ENCODE data around the gene SGTB.
"Not testable (repeated sequence)": the region's sequence is repeated elsewhere in the genome, so short reads cannot be mapped to it uniquely, and the experiment has no call there.

Gene SGTB

DNA sequence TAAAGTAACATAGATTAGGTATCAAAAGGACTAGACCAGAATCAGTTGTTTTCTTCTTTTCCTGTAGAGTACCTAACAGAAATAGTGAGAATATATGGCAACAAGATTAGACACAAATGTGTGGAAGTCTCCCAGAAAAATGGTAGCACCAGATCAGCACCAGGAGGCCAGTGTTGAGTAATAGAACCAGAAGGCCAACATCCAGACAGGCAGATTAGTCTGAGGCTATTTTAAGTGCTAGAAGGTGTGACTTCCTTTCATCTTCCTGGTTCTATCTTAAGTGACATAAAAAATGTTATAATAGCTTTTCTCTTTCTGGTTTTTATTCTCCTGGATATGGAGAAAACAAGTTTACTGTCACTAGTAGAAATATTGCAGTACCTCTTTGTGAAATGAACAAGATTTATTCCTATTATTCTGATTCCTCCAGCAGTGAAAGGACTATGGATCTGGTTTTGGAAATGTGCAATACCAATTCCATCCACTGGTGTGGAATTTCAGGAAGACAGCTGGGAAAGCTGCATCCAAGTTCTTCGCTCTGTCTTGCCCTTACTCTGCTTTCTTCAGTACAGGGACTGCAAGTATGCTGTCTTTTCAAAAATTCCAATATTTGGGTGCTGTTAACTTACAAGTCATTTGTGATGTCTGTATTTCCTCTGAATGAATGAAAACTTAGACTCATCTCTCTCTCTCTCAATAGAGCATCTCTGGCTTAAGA, 57.9 kb downstream of the SGTB start:
- DNase-seq: no peak

DNA sequence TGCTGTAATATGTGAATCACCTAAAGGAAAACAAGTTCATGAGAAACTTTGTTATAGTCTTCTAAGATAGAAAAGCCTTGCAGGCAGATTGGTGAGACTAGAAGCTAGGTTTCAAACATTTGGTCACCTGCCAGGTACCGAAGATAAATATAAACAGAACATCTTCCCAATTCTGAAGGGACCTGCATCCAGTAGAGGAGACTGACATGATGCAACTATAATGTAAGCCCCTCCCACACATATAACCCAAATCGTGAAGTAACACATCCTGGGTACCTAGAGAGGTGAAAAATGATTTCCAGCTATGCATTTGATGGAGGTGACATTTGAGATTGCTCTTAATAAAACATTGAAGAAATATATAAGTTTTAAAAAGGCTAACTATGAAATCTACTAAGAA, 67.2 kb downstream of the SGTB start:
- DNase-seq: no peak

DNA sequence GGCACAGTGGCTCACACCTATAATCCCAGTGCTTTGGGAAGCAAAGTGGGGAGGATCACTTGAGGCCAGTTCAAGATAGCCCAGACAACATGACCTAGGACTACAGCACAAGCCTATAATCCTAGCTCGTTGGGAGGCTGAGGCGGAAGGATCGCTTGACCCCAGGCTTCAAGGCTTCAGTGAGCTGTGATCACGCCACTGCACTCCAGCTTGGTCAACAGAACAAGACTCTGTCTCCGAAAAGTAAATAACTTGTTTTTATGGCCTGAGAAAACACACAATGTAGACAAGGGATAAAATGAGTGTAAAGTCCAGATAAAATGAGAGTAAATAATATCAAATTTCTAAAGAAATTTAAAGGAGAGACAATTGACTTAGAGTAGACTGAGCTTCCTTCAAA, 70.8 kb downstream of the SGTB start:
- no peak for DNase-seq

DNA sequence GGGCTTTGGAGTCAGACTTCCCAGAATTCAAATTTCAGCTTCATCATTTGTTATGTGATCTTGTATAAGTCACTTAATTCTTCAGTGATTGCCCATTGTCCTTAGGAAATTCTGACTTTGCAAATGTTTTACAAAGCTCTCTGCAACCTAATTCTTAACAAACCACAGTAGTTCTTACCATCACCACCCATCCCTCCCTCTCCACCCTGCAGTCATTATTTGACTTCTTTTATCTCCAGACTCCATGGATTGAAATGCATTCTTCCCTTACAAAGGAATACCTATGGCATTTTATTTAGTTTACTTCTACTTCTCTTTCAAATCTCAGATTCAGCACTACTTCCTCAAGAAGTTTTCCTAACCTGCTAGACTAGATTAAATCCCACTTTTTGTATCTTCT, 74.0 kb downstream of the SGTB start:
- DNase-seq: no peak

DNA sequence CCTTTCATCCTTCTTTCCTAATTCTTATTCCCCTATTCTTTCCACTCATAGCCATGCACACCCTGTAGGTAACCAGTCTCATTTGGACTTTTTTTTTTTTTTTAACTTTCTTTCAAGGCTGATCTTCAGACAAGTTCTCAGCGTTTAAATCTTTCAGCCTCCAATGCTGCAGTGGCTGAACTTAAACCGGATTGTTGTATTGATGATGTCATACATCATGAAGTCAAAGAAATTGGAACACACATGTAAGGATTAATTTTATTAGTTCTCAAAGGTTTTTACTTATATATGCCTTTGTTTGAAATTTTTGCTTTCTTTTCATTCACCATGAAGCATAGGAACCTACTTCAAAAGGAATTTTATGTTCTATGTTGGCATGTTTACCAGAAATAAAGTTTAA, 75.0 kb downstream of the SGTB start:
- DNase-seq: no peak

DNA sequence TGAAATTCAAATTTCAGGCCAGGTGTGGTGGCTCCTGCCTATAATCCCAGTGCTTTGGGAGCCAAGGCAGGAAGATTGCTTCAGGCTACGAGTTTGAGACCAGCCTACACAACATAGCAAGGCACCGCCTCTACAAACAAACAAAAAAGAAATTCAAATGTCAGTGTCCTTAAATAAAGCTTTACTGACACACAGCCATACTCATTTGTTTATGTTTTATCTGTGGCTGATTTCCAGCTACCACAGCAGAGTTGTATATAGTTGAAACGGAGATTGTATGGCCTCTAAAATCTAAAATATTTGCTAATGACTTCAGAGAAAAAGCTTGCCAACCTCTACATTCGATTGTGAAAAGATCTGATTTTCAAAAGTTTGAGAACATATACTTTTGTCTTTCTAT, 81.7 kb downstream of the SGTB start:
- DNase-seq: no peak

DNA sequence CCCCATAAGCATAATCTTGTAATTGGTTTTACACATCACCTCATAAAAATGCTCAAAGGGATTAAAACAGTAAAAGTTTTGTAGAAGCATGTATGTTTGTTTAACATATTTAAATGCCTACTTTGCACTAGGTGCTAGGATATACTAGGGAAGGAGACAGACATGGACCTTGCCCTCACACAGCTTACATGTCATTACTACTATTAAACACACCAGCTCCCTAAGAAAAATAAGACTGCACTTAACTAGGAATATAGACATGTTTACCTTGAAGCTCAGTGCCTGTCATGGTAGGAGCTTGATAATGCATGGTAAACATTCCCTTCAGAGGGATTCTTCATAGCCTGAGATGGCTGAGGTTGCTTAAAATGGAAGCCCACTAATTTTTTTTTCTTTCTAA, 90.9 kb downstream of the SGTB start:
- no peak for DNase-seq

DNA sequence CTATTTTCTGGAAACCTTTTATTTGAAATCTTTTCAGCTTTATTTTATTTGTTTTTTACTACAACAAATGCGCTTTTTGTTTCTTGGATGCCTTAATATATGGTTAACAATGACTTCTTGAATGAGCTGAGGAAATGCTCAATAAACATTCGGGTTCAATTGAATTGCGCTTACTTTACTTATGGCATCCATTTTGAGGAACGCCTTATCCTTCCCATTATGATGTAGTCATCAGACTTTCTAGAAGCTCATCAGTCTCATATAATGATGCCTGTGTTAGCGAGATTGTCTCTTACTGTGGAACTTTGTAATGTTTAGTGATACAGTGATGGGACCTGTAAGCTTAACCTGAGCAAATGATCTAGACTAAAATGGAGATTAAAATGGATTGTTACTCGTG, 96.2 kb downstream of the SGTB start:
- no peak for DNase-seq

DNA sequence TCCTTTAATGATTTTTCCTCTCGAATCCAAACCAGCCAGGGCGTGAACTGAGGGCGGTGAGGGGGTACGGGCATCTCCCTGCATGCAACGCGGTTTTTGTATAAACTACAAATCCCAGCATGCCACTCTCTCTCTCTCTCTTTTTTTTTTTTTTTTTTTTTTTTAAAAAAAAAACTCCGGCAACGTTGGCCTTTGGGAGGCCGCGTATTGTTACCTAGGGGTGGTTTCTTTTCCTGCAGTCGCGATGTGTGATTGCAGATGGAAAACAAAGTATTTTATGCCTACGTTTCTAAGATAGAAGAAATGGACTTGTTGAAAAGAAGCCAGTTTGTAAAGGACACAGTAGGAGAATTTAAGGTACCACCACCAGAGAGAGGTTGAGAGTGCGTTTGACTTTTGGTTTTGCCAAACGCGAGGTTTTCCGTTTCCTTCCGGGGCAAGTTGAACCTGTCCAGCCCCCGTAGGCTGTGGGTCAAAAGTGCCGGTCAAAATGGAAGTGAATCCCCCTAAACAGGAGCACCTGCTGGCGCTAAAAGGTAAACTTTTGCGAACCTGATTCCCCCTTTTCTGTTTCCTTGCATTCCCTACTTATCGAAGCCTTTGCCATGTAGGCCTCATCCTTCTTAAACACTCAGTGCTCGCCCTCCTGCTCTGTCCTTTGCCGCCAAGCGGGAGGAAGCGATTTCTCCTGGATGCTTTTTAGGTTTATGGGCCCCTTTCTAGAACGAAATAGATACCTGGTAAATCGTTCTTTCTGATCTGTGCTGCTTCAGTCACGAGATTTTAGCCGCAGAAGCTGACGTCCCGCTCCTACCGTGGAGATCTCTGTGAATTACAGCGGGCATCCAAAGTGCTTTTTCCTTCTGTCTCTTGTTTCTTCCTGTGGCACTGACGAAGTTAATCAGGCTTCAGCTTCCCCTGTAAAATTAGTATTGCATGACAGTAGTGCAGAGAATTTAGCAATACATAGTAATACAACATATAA, 97.0 kb downstream of the SGTB start, which contains the start of the genes SHLD3 and TRAPPC13:
SHLD3 (plus strand) TSS at position 457 of the 985 bp plus-strand sequence. CDS start 4,561 bp downstream, outside the sequence.
TRAPPC13 (plus strand) TSS at position 457 of the 985 bp plus-strand sequence; CDS start at position 491, 34 bp downstream.
- peak; percentile 81 for DNase-seq

DNA sequence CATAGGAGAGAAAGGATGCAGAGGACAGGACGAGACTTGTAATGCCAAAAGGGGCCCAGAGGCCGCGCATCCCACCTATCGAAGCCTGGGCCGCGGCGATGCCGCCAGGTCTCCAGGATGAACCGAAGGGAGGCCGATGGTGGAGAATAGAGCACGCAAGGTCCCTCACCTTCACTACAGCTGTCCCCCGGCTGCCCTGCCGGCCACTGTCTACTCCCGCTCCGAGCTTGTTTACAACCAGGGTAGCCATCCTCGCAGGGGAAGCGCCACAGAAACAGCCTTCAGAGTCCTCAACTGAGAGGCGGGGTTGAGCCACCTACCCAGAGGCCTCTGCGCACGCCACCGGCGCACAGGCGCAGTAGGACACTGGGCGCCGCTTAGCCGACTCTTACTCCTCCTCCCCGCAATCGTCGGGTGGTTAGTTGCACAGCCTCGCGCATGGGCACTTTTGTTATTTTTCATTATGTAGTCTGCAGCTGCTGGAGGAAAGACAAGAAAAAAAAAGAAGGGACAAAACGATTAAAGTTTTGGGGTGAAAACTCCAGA, 97.8 kb downstream of the SGTB start, which contains the start of gene TRIM23:
TRIM23 (minus strand) TSS at position 309 of the 546 bp plus-strand sequence; CDS start at position 250, 59 bp downstream.
- peak; percentile 90 for DNase-seq

DNA sequence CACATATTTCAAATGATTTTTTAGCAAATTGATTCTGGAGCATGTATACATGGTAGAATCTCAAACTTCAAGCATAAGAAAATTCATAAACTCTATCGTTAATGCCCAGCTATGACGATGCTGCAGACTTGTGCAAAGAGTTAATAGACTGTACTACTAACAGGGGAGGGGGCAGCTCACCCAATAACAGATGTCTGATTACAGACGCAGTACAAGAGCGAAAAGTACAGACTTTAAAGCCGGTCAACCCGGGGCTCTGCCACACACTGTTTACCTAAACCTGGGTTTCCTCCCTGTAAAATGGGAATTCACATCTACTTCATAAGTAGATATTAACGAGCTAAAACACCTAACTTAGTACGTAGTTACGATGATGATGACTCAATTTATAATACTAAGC, 98.4 kb downstream of the SGTB start:
- DNase-seq: no peak

DNA sequence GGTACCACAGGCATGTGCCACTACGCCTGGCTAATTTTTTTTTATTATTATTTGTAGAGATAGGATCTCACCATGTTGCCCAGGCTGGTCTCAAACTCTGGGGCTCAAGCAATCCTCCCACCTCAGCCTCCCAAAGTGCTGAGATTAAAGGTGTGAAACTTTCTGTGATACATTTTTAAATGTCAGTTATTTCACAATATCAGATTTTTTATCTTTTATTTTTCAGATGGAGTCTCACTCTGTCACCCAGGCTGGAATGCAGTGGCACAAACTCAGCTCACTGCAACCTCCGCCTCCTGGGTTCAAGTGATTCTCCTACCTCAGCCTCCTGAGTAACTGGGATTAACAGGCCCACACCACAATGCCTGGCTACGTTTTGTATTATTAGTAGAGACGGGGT, 99.9 kb downstream of the SGTB start:
- not testable (repeated sequence) for DNase-seq

DNA sequence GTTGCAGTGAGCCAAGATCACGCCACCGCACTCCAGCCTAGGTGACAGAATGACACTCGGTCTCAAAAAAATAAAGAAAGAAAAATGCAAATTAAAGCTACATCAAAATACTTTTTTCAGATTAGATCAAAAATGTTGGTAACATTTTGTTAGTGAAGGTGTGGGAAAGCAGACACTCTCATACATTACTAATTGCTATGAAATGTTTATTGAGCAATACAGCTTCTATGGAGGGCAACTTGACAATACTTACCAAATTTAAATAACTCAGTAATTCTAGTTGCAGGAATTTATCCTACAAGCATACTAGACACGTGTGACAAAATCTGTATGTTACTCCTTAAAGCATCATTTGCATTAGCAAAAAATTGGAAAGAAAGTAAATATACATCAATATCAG, 101.9 kb downstream of the SGTB start:
- no peak for DNase-seq

Measured in CD4-positive, alpha-beta T cell treated with Interleukin-17A for 4 hours (primary cell).